B cell (primary cell): Measurements from ENCODE around the gene INTU. TPM values are rescaled to one million over a fixed set of nuclear protein-coding genes. Genes with fewer than 3 reads are reported as not detected.

ENCODE experiments used
- ATAC-seq: fragments of 200-7000 bp; cut with Tn5 transposase; one replicate; pipeline ENCODE4 v1.10.0; 2021; ENCODE audit warnings: low read depth, mild to moderate bottlenecking, moderate number of reproducible peaks, moderate library complexity
- CTCF ChIA-PET: fragments of 350-600 bp; sonication (Branson Sonifier 250); formaldehyde crosslinking; loops from one replicate; lab custom pipeline; 2021; ENCODE audit warnings: antibody characterized with exemption, inconsistent platforms; lab: Charles Lee
- POLR2A ChIA-PET: fragments of 350-600 bp; sonication (Branson Sonifier 250); formaldehyde crosslinking; loops from one replicate; lab custom pipeline; 2021; ENCODE audit warnings: antibody characterized with exemption; lab: Charles Lee
- DNase-seq: peaks from one replicate; pipeline ENCODE4 v3.0.0; 2013
- H2AFZ ChIP-seq: 2 replicates; pipeline ENCODE4 v1.6.1; 2012; ENCODE audit warnings: mild to moderate bottlenecking, low read depth, low read length; ENCODE audit not compliant: insufficient read depth, poor library complexity, severe bottlenecking
- H3K27ac ChIP-seq, 2 donors: 1 replicate in 1 of 2; 2 replicates in 1 of 2; pipeline ENCODE4 v1.5.1; 2012 to 2013; ENCODE audit warnings: low read length in 2 of 2, mild to moderate bottlenecking in 2 of 2, moderate library complexity in 1 of 2
- H3K27me3 ChIP-seq, 4 experiments: fragments of 200-600 bp in 1 of 4; sonication (generic) in 1 of 4; replicated peaks in 1 of 4; 1 replicate in 2 of 4; 2 replicates in 2 of 4; pipeline versions ENCODE4 v1.6.1 to v1.7.0; 2013 to 2016; ENCODE audit warnings: low read length in 3 of 4, mild to moderate bottlenecking in 2 of 4, mixed read lengths in 1 of 4, moderate library complexity in 1 of 4; ENCODE audit not compliant: insufficient read depth in 4 of 4, control insufficient read depth in 3 of 4; ENCODE audit errors: control extremely low read depth in 1 of 4
- H3K36me3 ChIP-seq, 2 experiments: replicated peaks in 1 of 2; 1 replicate in 1 of 2; 2 replicates in 1 of 2; pipeline versions ENCODE4 v1.6.1 to v1.7.1; 2013; ENCODE audit warnings: low read length in 1 of 2; ENCODE audit not compliant: insufficient read depth in 2 of 2, control insufficient read depth in 1 of 2; ENCODE audit errors: control extremely low read depth in 1 of 2, extremely low read depth in 1 of 2
- H3K4me1 ChIP-seq, 2 donors: fragments of 200-600 bp in 1 of 2; sonication (generic) in 1 of 2; 1 replicate in 1 of 2; 2 replicates in 1 of 2; pipeline versions ENCODE4 v1.5.1 to v1.6.1; 2013 to 2017; ENCODE audit warnings: low read length in 2 of 2; ENCODE audit not compliant: control insufficient read depth in 2 of 2, insufficient read depth in 2 of 2
- H3K4me2 ChIP-seq: replicated peaks from 2 replicates; pipeline ENCODE3; 2012; ENCODE audit warnings: mild to moderate bottlenecking, low read depth, low read length; ENCODE audit not compliant: poor library complexity, severe bottlenecking
- H3K4me3 ChIP-seq, 5 experiments: fragments of 200-600 bp in 1 of 5; sonication (generic) in 1 of 5; 1 replicate in 3 of 5; 2 replicates in 2 of 5; pipeline versions ENCODE4 v1.5.1 to v1.7.0; 2011 to 2016; ENCODE audit warnings: low read length in 4 of 5, mild to moderate bottlenecking in 4 of 5, low read depth in 2 of 5, control low read depth in 1 of 5, moderate library complexity in 1 of 5; ENCODE audit not compliant: insufficient read depth in 1 of 5; ENCODE audit errors: control extremely low read depth in 1 of 5, extremely low read depth in 1 of 5
- H3K79me2 ChIP-seq: fragments of 200-600 bp; sonication (generic); one replicate; pipeline ENCODE4 v1.6.0; 2016; ENCODE audit warnings: low read length; ENCODE audit not compliant: control insufficient read depth, insufficient read depth
- H3K9ac ChIP-seq: fragments of 200-600 bp; sonication (generic); 2 replicates; pipeline ENCODE4 v1.6.1; 2017; ENCODE audit warnings: mild to moderate bottlenecking, low read length, moderate library complexity
- H3K9me3 ChIP-seq, 3 donors: one replicate each; pipeline versions ENCODE4 v1.6.1 to v1.7.1; 2013; ENCODE audit warnings: low read length in 2 of 3; ENCODE audit not compliant: control insufficient read depth in 2 of 3, insufficient read depth in 1 of 3; ENCODE audit errors: control extremely low read depth in 1 of 3
- H4K20me1 ChIP-seq: 2 replicates; pipeline ENCODE4 v1.6.0; 2012; ENCODE audit warnings: mild to moderate bottlenecking, low read length; ENCODE audit not compliant: insufficient read depth, control insufficient read depth, poor library complexity, severe bottlenecking
- H3K27ac Mint-ChIP-seq: one replicate; pipeline ENCODE4 v1.8.0; 2021; ENCODE audit warnings: mixed read lengths
- H3K27me3 Mint-ChIP-seq: one replicate; pipeline ENCODE4 v1.8.0; 2021; ENCODE audit warnings: mixed read lengths
- H3K4me1 Mint-ChIP-seq: one replicate; pipeline ENCODE4 v1.8.0; 2021; ENCODE audit warnings: mixed read lengths
- H3K4me3 Mint-ChIP-seq: one replicate; pipeline ENCODE4 v1.8.0; 2021; ENCODE audit warnings: mixed read lengths
- H3K9me3 Mint-ChIP-seq: one replicate; pipeline ENCODE4 v1.8.0; 2022; ENCODE audit warnings: mixed read lengths; ENCODE audit not compliant: insufficient read depth
- CTCF ChIP-seq: fragments of 200-600 bp; IDR thresholded peaks from one replicate; pipeline ENCODE4 v1.8.0; 2022; ENCODE audit warnings: antibody characterized with exemption, mild to moderate bottlenecking
- EZH2 ChIP-seq: IDR thresholded peaks from 2 replicates; pipeline ENCODE4 v1.6.1; 2012; ENCODE audit warnings: borderline replicate concordance, low read depth, mild to moderate bottlenecking, moderate library complexity, low read length; ENCODE audit not compliant: insufficient read depth, poor library complexity, severe bottlenecking
- WGBS: methylation state at CpG from one replicate; pipeline ENCODE4 v1.1.5; 2013; ENCODE audit warnings: missing lambda C conversion rate; ENCODE audit not compliant: insufficient coverage; 5-methylcytosine and 5-hydroxymethylcytosine counted together
- intact Hi-C: fragments of 100-400 bp; cut with micrococcal nuclease; formaldehyde crosslinking; loops from one replicate; pipeline ENCODE4 v1.10.0; 2022
- polyA plus RNA-seq: library from polyadenylated mRNA; depleted of rRNA; stranded (reverse); fragments of >200 nt; gene quantifications from 2 replicates; pipeline ENCODE4 v1.2.3, GENCODE V29; 2012
- total RNA-seq, 2 donors: library from RNA; stranded (reverse); fragments of 120-200 nt in 1 of 2; gene quantifications; 1 replicate in 1 of 2; 2 replicates in 1 of 2; pipeline versions ENCODE4 v1.2.3 to v1.2.4, GENCODE V29; 2013 to 2022

The INTU gene
- total and polyA plus RNA-seq, 2 donors (not counting 1 experiment from before 2014, with no cell fraction given), result not detected

- TF ChIP-seq CTCF (no peak), EZH2 (no peak)
- H3K27ac Mint-ChIP-seq, result no peak overlapping the region
- H3K4me2 ChIP-seq, result no peak overlapping the region
- H2AFZ ChIP-seq, result no peak overlapping the region
- POLR2A ChIA-PET, result no interaction called here
- no peaks in the 10 kb centered on the region for H4K20me1 ChIP-seq
- H3K27me3 ChIP-seq, result no peaks in the 10 kb centered on the region
- CTCF ChIA-PET, result no interaction called here
- WGBS, result no CpG with 5 or more reads among the region's 1 CpG
- ATAC-seq, result no peak
- intact Hi-C loops, result no loop called here
- no peaks in the 10 kb centered on the region for H3K79me2 ChIP-seq
- H3K27ac ChIP-seq, result no peak overlapping the region
- H3K9me3 Mint-ChIP-seq, result peaks cover 6% of the 10 kb centered on the region
- no peaks in the 10 kb centered on the region for H3K36me3 ChIP-seq
- no peak overlapping the region for H3K9ac ChIP-seq
- no peak overlapping the region for H3K4me3 ChIP-seq
- no peak overlapping the region for H3K4me3 Mint-ChIP-seq
- no peaks in the 10 kb centered on the region for H3K4me1 Mint-ChIP-seq
- H3K9me3 ChIP-seq, result peaks cover 0 to 4% (median 2%) of the 10 kb centered on the region in 3 donors
- H3K4me1 ChIP-seq, result no peaks in the 10 kb centered on the region
- H3K27me3 Mint-ChIP-seq, result peaks cover 16% of the 10 kb centered on the region
- no peak for DNase-seq
These were observed 108.5 kb downstream of the INTU start for GRCh38 chr4:127741247-127741646.

- Mint-ChIP-seq H3K27ac (no peak overlapping the region), H3K4me3 (no peak overlapping the region), H3K27me3 (peaks cover 12% of the 10 kb centered on the region), H3K9me3 (no peaks in the 10 kb centered on the region), H3K4me1 (no peaks in the 10 kb centered on the region)
- no peaks in the 10 kb centered on the region for H4K20me1 ChIP-seq
- H3K79me2 ChIP-seq, result no peaks in the 10 kb centered on the region
- H3K27ac ChIP-seq, result no peak overlapping the region
- no peaks in the 10 kb centered on the region for H3K36me3 ChIP-seq
- no peak for TF ChIP-seq CTCF
- no peak for TF ChIP-seq EZH2
- ATAC-seq (no peak), DNase-seq (no peak)
- intact Hi-C loops, result no loop called here
- CTCF ChIA-PET, result no interaction called here
- no peak overlapping the region for H3K4me3 ChIP-seq
- H3K9me3 ChIP-seq, result peaks cover 2 to 10% (median 10%) of the 10 kb centered on the region in 3 donors
- H2AFZ ChIP-seq, result no peak overlapping the region
- WGBS, result 96% methylated on average over 4 of the region's 4 CpGs
- no peak overlapping the region for H3K4me2 ChIP-seq
- no peaks in the 10 kb centered on the region for H3K4me1 ChIP-seq
- H3K27me3 ChIP-seq, result no peaks in the 10 kb centered on the region
- POLR2A ChIA-PET, result no interaction called here
- no peak overlapping the region for H3K9ac ChIP-seq
These were observed 115.1 kb downstream of the INTU start for GRCh38 chr4:127747883-127748282.
